SK-MEL-5 (cell line): ENCODE results near the gene SEPTIN5. TPM values are rescaled to one million over a fixed set of nuclear protein-coding genes. Genes with fewer than 3 reads are reported as not detected.

Source experiments
- DNase-seq: peaks from one replicate; pipeline ENCODE4 v3.0.0-alpha.2; 2016; ENCODE audit warnings: low read depth, low spot score
- in situ Hi-C: cut with HindIII; loops from 2 replicates; pipeline ENCODE4 v1.10.0; 2016; ENCODE audit warnings: low sequenced_read_pairs, high pct_unique_total_duplicates, low pct_unique_long_range_greater_than_20kb
- total RNA-seq: library from RNA; depleted of rRNA; stranded (reverse); fragments of >200 nt; shearing (Covaris generic); gene quantifications from 2 replicates; pipeline ENCODE4 v1.2.3, GENCODE V29; 2014

SEPTIN5 gene
- total RNA-seq, 1 experiment from 2014 or later, result 16.3 TPM

GRCh38 chr22:19750507-19751490, 36.5 kb downstream of the SEPTIN5 start:
- in situ Hi-C loops, result loop anchor here (10.0 kb wide), 1 partner anchor 84 kb away; no protein-coding TSS in a partner anchor
- DNase-seq, result no peak

GRCh38 chr22:19751497-19752245, 37.4 kb downstream of the SEPTIN5 start:
- in situ Hi-C loops, result loop anchor here (10.0 kb wide), 1 partner anchor 83 kb away; no protein-coding TSS in a partner anchor
- DNase-seq, result no peak

DNA sequence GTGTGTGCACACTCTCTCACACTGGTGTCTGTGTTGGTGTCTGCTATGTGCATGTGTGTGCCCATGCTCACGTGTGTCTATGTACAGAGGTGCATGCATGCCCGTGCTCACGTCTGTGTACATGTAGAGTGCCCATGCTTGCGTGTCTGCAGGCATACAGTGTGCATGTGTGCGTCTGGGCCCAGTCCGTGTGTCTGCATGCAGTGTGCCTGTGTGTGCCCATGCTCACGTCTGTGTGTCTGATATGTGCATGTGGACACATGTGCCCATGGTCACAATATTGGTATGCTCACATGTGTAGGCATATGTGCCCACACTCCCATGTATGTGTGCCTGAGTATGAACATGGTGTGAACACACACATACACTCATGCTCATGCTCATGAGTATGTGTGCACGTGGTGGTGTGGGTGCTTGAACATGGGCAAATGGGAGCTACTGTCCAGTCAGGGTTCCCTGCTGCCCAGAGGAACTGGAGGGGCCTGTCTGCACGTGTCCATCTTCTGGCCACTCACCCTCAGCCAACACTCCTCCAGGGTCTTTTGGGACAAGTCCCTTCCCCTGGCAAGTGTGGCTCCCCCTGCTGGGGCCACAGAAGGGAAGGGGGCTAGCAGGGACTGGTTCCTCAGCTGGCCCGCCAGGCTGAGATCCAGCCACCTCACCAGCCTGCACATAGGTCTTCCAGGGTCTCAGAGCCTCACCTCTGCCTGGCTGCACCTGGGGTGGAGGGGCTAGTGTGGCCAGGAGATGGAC, 39.0 kb downstream of the SEPTIN5 start:
- in situ Hi-C loops, result loop anchor here (10.0 kb wide), 1 partner anchor 82 kb away; no protein-coding TSS in a partner anchor
- no peak for DNase-seq

GRCh38 chr22:19753996-19754700, 39.8 kb downstream of the SEPTIN5 start:
- DNase-seq, result no peak
- in situ Hi-C loops, result loop anchor here (10.0 kb wide), 1 partner anchor 81 kb away; no protein-coding TSS in a partner anchor

- in situ Hi-C loops, result loop anchor here (10.0 kb wide), 1 partner anchor 80 kb away; no protein-coding TSS in a partner anchor
- DNase-seq, result no peak
These were observed 40.4 kb downstream of the SEPTIN5 start for GRCh38 chr22:19754701-19755144.

GRCh38 chr22:19755145-19755710, 40.9 kb downstream of the SEPTIN5 start:
- in situ Hi-C loops, result loop anchor here (10.0 kb wide), 1 partner anchor 80 kb away; no protein-coding TSS in a partner anchor
- no peak for DNase-seq

DNA sequence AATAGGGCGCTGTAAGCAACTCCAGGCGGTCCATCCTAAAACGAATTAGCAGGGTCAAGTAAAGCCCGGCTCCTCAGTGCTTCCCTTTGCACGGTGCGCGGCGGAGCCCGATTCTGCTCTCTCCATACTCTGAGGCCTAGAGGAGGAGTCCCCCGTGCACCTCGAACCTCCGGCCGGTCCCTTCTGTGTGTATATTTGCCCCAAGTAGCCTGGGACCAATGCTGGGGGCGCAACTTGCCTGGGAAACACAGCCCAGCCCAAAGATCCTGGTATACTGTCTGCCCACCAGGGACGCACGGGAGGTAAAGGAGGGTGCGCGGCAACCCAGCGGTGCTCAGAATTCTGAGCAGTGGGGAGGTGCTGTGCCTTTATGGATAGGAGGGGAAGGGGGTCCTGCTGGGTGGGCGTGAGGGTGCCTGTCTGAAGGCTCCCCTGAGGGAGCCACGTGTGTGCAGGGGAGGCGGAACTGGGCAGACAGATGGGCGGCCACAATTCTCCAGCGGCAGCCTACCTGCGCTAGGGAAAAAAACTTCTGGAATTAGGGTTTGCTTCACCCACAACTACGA, 41.5 kb downstream of the SEPTIN5 start:
- in situ Hi-C loops, result loop anchor here (10.0 kb wide), 1 partner anchor 79 kb away; no protein-coding TSS in a partner anchor
- DNase-seq, result no peak

- in situ Hi-C loops, result loop anchor here (10.0 kb wide), 1 partner anchor 78 kb away; no protein-coding TSS in a partner anchor
- peak; percentile 38 for DNase-seq
These were observed 42.2 kb downstream of the SEPTIN5 start for GRCh38 chr22:19756288-19757128.

DNA sequence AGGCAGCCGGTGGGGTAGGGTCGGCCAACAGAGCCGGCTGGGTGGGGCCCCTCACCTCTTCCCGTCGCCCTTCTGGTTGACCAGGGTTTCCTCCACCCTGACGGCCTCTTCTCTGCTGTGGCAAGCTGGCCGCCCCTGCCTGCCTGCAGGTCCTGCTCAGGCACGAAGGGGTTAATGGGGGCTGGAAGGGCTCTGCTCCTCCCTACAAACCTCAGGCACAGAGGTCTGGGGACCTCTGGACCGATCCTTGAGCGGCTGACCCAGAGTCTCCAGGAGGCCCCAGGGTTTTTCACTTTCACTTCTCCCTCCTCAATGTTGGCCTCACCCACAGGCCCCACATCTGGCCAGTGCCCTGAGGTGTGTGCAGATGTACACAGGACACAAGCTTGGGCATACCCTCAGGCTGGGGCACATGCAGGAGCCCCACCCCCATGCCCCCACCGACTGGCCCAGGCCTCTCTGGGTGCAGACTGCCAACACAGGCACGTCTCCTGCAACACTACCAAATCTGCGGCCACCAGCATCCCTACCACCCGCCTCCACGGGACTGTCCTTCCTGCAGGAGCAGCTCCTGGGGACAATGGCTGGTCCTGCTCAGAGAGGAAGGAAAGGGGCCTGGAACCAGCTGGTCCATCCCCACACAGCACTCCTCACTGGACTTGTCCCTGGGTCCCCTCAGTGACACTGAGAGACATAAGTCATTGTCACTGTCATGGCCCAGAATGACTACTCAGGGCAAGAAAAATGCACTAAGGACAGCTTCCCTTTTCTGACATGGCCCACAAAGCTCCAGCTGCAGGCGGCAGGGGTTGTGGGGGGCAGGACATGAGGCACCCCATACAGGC, 43.1 kb downstream of the SEPTIN5 start:
- DNase-seq, result no peak
- in situ Hi-C loops, result loop anchor here (10.0 kb wide), 1 partner anchor 77 kb away; no protein-coding TSS in a partner anchor

DNA sequence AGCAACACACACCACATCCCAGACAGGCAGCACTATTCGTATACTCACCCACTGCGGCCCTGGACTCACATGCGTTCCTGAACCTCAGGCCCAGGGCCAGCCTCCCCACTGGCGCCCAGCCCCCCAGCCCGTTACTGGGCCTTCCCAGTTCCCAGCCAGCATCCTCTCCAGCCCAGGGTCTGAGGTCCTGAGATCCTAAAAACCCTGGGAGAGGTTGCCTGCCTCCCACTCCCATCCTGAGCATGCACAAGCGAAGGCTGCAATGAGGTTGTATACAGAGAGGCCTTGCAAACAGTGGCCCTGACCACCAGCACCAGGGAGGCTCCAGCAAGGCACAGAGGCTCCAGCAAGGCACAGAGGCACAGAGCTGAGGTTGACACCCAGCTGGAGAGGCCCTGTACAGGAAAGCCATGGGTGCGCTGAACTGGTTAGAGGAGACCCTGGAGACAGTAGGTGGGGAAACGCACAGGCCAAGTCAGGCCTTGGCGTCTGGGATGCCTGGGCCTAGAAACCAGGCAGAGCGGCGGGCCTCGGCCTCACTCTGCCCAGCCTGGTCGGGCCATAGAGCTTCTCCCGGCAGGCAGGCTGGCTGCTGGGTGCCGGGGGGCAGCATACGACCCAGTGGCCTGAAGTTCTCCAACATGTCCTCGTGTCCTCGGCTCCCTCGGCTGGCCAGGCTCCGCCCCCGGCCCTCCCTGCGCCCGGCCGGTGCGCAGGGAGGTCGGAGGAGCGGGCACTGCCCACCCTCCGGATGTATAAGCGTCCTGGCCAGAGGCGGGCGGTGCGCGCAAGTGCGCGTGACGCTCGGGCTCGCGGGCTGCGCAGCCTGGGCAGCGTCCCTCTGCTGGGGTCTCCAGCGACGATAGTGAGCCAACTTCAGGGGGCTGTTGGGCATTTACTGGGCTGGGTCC, 43.9 kb downstream of the SEPTIN5 start:
- no peak for DNase-seq
- in situ Hi-C loops, result loop anchor here (10.0 kb wide), 1 partner anchor 77 kb away; no protein-coding TSS in a partner anchor

- in situ Hi-C loops, result loop anchor here (10.0 kb wide), 1 partner anchor 76 kb away; no protein-coding TSS in a partner anchor
- no peak for DNase-seq
These were observed 44.7 kb downstream of the SEPTIN5 start for GRCh38 chr22:19758896-19759426.

DNA sequence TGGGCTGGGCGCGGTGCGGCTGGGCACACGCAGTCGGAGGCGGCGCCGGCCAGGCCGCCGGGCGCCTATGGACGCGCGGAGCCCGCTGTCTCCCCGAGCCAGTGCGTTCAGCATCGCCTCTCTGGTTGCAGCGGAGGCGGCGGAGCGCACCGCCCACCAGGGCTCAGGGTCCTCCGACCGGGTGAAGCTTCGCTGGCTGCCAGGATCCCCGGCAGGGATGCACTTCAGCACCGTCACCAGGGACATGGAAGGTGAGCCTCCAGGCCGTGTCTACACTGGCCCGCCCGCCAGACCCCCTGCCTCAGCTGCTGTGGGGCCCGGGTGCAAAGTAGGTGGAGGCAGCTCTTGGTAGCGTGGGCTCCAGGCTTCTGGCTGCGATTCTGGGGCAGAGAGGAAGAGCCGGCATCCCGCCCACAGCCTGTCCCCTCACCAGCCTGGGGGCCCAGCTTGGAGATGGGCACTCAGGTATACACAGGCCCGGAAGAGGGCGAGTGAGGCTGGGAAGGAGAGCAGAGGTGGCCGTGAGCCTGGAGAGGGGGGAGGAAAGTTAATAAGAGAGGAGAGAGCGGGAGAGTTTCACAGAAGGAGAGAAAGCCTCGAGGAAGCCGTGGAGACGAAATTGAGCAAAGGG, 45.2 kb downstream of the SEPTIN5 start:
- no peak for DNase-seq
- in situ Hi-C loops, result loop anchor here (10.0 kb wide), 1 partner anchor 75 kb away; no protein-coding TSS in a partner anchor
